GM12801 (cell line): ENCODE results near the gene RPS14.

ENCODE experiments used
- TF ChIP-seq, protein P1 (sequence below): IDR thresholded peaks from one replicate; pipeline ENCODE4 v1.5.1; 2011; ENCODE audit warnings: control low read depth; ENCODE audit not compliant: insufficient read length; ENCODE audit errors: extremely low read depth

The RPS14 gene

DNA sequence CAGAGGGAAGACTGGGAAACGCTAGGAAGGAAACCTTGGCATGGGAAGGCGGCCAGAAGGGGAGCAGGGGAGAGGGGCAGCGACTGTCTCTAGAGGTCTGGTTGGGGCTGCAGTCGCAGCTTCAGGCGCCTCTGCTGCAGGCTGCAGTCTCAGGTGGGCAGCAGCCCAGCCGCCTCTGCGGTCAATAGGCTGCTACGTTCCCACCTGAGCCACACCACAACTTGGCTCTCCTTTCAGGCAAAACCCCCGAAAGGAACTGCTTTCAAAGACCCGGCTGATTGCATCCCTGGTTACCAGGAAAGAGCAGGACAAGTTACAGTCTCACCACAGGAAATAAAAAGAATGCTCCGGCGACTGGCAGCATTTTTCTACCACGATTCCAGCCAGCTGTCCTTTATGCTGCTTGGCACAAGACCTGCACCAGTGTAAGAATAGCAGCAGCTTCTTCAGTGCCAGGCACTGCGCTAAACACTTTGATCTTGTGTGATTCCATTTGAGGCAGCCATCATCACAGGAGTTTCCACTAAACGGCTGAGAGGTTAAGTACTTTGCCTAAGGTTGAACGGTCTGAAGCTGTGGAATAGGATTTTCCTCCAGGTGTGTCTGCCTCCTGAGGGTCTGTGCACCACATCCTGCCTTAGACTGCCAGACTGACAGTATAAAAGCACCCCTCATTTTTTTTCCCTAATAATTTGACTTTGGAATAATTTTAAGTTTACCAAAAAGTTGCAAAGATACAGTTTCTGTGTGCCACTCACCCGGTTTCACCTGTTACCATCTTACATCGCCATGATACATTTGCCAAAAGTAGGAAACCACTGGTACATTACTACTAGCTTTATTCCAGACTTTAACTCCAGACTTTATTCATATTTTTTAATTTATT is 7.5 kb downstream of the RPS14 start:
- TF ChIP-seq, protein P1, sequence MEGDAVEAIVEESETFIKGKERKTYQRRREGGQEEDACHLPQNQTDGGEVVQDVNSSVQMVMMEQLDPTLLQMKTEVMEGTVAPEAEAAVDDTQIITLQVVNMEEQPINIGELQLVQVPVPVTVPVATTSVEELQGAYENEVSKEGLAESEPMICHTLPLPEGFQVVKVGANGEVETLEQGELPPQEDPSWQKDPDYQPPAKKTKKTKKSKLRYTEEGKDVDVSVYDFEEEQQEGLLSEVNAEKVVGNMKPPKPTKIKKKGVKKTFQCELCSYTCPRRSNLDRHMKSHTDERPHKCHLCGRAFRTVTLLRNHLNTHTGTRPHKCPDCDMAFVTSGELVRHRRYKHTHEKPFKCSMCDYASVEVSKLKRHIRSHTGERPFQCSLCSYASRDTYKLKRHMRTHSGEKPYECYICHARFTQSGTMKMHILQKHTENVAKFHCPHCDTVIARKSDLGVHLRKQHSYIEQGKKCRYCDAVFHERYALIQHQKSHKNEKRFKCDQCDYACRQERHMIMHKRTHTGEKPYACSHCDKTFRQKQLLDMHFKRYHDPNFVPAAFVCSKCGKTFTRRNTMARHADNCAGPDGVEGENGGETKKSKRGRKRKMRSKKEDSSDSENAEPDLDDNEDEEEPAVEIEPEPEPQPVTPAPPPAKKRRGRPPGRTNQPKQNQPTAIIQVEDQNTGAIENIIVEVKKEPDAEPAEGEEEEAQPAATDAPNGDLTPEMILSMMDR, result no peak

DNA sequence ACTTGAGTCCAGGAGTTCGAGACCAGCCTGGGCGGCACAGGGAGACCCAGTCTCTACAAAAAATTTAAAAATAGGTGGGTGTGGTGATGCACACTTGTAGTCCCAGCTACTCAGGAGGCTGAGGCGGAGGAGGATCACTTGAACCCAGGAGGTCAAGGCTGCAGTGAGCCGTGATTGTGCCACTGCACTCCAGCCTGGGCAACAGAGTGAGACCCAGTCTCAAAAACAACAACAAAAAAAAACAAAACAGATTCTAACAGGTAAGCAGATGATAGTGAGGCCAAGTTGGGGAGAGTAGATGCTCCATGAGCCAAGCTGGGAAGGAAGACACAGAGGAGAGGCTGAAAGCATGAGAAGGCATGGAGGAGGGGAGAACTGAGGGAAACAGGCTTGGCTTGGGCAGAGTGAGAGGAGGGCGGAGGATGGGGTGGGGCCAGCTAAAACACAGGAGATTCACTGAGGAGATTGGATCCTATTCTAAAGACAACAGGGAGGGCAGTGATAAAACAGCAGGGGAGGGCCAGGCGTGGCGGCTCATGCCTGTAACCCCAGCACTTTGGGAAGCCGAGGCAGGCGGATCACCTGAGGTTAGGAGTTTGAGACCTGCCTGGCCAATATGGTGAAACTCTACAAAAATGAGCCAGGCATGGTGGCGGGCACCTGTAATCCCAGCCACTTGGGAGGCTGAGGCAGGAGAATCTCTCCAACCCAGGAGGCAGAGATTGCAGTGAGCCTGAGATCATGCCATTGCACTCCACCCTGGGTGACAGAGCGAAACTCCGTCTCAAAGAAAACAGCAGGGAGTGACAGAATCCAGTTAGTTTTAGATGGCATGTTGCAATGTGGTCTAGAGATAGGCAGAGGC is 8.4 kb downstream of the RPS14 start:
- TF ChIP-seq, protein P1, result no peak

DNA sequence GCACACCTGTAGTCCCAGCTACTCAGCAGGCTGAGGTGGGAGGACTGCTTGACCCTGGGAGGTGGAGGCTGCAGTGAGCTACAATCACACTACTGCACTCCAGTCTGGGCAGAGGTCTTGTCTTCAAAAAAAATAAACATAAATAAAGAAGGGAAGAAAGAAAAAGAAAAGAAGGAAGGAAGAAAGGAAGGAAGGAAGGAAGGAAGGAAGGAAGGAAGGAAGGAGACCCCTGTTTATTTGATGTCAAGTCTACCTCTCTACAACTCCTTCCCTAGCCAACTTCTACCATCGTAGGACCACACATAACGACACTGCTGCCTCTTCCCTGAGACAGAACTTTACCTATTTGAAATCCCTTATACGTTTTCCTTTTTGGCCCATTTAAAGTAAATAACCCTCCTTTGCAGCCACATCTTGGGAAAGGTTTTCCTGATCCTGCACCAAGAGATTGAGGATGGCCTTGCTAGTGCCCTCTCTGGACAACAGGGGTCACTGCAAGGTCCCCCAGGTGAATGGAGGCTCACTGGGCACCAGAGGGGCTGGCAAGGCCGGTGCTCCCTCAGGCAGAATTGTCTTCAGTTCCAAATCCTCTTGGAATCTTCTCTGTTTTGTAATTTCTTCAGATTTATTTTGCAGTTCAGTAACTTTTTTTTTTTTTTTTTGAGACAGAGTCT is 10.5 kb downstream of the RPS14 start:
- TF ChIP-seq, protein P1, result no peak

DNA sequence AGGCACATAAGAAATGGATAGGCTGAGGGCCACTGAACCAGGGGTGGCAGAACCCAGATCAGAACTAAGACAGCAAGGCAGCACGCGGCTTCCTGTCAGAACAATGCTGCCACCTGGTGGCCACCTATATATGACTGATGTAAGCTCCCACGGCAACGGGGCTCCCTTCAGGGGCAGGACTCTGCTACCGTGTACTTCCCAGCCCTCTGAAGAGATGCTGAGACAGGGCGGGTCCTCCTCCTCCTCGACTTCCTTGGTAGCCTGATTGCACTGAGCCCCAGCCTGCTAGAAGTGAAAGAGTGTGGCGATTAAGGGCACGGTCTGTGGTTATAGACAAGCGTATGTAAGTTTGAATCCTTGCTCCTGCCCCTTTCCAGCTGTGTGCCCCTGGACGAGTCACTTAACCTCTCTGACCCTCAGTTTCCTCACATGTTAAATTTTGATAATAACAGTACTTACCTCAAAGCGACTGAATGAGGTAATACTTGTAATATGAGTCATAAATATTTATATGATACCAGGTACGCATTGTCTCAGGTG is 13.3 kb downstream of the RPS14 start:
- TF ChIP-seq, protein P1, result no peak

DNA sequence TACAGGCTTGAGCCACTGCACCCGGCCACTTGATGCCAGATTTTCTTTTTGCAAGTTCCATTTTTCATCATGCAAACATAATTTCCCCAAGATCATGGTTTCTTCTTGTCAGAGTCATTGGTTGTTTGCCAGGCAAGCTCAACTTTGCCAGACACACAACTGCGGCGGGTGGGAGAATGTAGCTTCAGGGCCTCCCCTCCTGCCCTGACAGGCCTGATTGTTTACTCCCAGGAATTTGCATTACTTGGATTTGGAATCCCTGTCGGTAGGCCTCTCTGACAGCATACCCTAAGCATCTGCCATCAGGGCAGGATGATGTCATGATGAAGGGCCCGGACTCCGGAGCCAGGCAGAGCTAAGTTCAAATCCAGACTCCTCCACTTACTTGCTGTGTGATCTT is 15.1 kb downstream of the RPS14 start:
- TF ChIP-seq, protein P1, result no peak

DNA sequence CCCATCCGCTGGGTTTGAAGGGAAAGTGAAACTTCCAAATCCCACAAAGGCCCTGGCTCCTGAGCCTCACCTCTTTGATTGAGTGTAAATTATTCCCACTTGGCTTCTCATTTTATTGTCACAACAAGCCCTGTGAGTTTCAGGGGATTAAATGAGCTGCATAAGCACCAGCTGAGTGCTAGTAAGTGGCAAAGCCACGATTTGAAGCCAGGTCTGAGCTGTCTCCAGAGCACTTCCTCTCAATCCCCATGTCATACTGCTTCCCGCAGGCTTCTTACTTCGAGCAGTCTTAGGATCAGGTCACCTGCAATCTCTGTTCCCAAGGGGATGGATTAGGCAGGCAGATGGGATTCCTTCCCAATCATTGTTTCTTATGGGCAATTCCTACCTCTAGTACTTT is 18.0 kb downstream of the RPS14 start:
- TF ChIP-seq, protein P1, result no peak

DNA sequence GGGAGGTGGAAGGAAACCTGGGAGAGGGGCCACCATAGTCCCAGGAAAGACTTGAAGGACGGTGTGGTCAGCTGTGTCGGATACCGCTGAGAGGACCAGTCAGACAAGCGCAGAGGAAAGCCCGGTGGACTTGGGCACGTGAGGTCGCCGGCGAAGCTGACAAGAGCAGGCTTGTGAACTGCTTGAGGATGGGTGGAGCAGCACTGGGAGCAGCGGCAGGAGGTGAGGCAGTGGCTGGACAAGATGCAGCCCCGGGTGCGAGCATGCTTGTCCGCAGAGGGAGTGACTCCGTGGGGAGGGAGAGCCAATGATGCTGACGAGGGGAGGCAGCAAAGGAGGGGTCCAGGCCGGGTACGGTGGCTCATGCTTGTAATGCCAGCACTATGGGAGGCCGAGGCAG is 18.5 kb downstream of the RPS14 start:
- TF ChIP-seq, protein P1, result no peak
